Breast epithelium (tissue), 3 donors: Measurements from ENCODE around the gene ANKRD40CL.

ENCODE experiments used
- CTCF ChIP-seq, 3 donors: fragments of 450-650 bp; IDR thresholded peaks; one replicate each; pipeline ENCODE4 v1.5.1; 2016 to 2017; ENCODE audit warnings: antibody characterized with exemption in 3 of 3, mild to moderate bottlenecking in 3 of 3, moderate library complexity in 3 of 3
- POLR2A ChIP-seq: fragments of 450-650 bp; IDR thresholded peaks from one replicate; pipeline ENCODE4 v1.6.1; 2016; ENCODE audit warnings: antibody characterized with exemption, mild to moderate bottlenecking, moderate library complexity
- POLR2AphosphoS5 ChIP-seq, 3 donors: sonication (generic); formaldehyde crosslinking; IDR thresholded peaks; one replicate each; pipeline ENCODE4 v1.6.1; 2017; ENCODE audit warnings: antibody characterized with exemption in 3 of 3

GRCh38 chr17:50758989-50759544 is 8.3 kb downstream of the ANKRD40CL start:
- TF ChIP-seq CTCF (IDR thresholded peaks at IDR 0.05) (no peak), POLR2A (no peak), POLR2AphosphoS5 (IDR thresholded peaks at IDR 0.05) (no peak)
